Peyer's patch (tissue), 4 donors: ENCODE data around the gene MED19. TPM values are rescaled to one million over a fixed set of nuclear protein-coding genes. Genes with fewer than 3 reads are reported as not detected.

Source experiments
- DNase-seq, 3 donors: peaks; one replicate each; pipeline ENCODE4 v3.0.0-alpha.2; 2017 to 2019
- H3K27ac ChIP-seq, 4 donors: fragments of 200-600 bp; sonication (generic); one replicate each; pipeline ENCODE4 v1.5.1; 2016 to 2019
- H3K27me3 ChIP-seq, 2 donors: fragments of 200-600 bp; sonication (generic); one replicate each; pipeline ENCODE4 v1.5.1; 2019
- H3K36me3 ChIP-seq, 3 donors: fragments of 200-600 bp; sonication (generic); one replicate each; pipeline ENCODE4 v1.5.1; 2016 to 2019
- H3K4me1 ChIP-seq, 4 donors: fragments of 200-600 bp; sonication (generic); one replicate each; pipeline ENCODE4 v1.5.1; 2016 to 2019
- H3K4me3 ChIP-seq, 4 donors: fragments of 200-600 bp; sonication (generic); 1 replicate in 3 of 4; 2 replicates in 1 of 4; pipeline ENCODE4 v1.5.1; 2016 to 2019; ENCODE audit warnings: mild to moderate bottlenecking in 1 of 4
- H3K9me3 ChIP-seq, 4 donors: fragments of 200-600 bp; sonication (generic); one replicate each; pipeline ENCODE4 v1.5.1; 2016 to 2019; ENCODE audit warnings: mild to moderate bottlenecking in 1 of 4
- CTCF ChIP-seq, 6 experiments: fragments of 450-650 bp in 4 of 6; fragments of 200-600 bp in 2 of 6; sonication (generic) in 1 of 6; IDR thresholded peaks; one replicate each; pipeline ENCODE4 v1.5.1; 2017 to 2019; ENCODE audit warnings: antibody characterized with exemption in 6 of 6, mild to moderate bottlenecking in 3 of 6, moderate library complexity in 1 of 6
- POLR2A ChIP-seq, 2 donors: fragments of 450-650 bp; IDR thresholded peaks; one replicate each; pipeline ENCODE4 v1.5.1; 2017; ENCODE audit warnings: antibody characterized with exemption in 2 of 2, mild to moderate bottlenecking in 2 of 2, moderate library complexity in 2 of 2
- total RNA-seq, 4 donors: library from RNA; depleted of rRNA; stranded (reverse); fragments of >200 nt; gene quantifications; one replicate each; pipeline ENCODE4 v1.1.0, GENCODE V29; 2016

MED19 gene
- total RNA-seq, 4 donors from 2014 or later, result 3.0 to 26.4 (median 21.5) TPM

- H3K4me1 ChIP-seq, result peaks cover 0 to 26% (median 10%) of the 10 kb centered on the region in 4 donors
- H3K9me3 ChIP-seq, result no peaks in the 10 kb centered on the region
- H3K4me3 ChIP-seq, result peak overlapping the region; percentile 79 to 97 (median 88)
- TF ChIP-seq CTCF (IDR thresholded peaks at IDR 0.05) (no peak), POLR2A (IDR thresholded peaks at IDR 0.05) (peak in 1 of 2 donors; percentile 23)
- peaks cover 0 to 9% (median 0%) of the 10 kb centered on the region in 3 donors for H3K36me3 ChIP-seq
- DNase-seq, result peak; percentile 92 to 99 (median 98)
- H3K27me3 ChIP-seq, result no peaks in the 10 kb centered on the region
- H3K27ac ChIP-seq, result peak overlapping the region; percentile 96 to 99 (median 98)
Observed at GRCh38 chr11:57667117-57667735, 44.8 kb downstream of the MED19 start.

- Histone ChIP-seq H3K27me3 (no peaks in the 10 kb centered on the region), H3K4me1 (peaks cover 0 to 10% (median 3%) of the 10 kb centered on the region in 4 donors), H3K36me3 (peaks cover 0 to 31% (median 0%) of the 10 kb centered on the region in 3 donors), H3K4me3 (no peak overlapping the region), H3K27ac (no peak overlapping the region), H3K9me3 (no peaks in the 10 kb centered on the region)
- TF ChIP-seq CTCF (IDR thresholded peaks at IDR 0.05) (no peak), POLR2A (IDR thresholded peaks at IDR 0.05) (no peak)
- no peak for DNase-seq
Observed at GRCh38 chr11:57663975-57664374, 48.0 kb downstream of the MED19 start.

GRCh38 chr11:57662893-57663292 lies 49.1 kb downstream of the MED19 start:
- Histone ChIP-seq H3K36me3 (peaks cover 0 to 31% (median 0%) of the 10 kb centered on the region in 3 donors), H3K9me3 (no peaks in the 10 kb centered on the region), H3K4me3 (no peak overlapping the region), H3K27ac (no peak overlapping the region), H3K27me3 (no peaks in the 10 kb centered on the region), H3K4me1 (peaks cover 0 to 16% (median 2%) of the 10 kb centered on the region in 4 donors)
- TF ChIP-seq POLR2A (IDR thresholded peaks at IDR 0.05) (no peak), CTCF (IDR thresholded peaks at IDR 0.05) (peak in 1 of 6 experiments; percentile 9)
- DNase-seq, result no peak

- Histone ChIP-seq H3K27ac (no peak overlapping the region), H3K4me1 (peaks cover 0 to 13% (median 0%) of the 10 kb centered on the region in 4 donors), H3K4me3 (no peak overlapping the region), H3K9me3 (no peaks in the 10 kb centered on the region), H3K36me3 (peaks cover 0 to 31% (median 0%) of the 10 kb centered on the region in 3 donors), H3K27me3 (no peaks in the 10 kb centered on the region)
- DNase-seq, result no peak
- TF ChIP-seq POLR2A (IDR thresholded peaks at IDR 0.05), result no peak
- TF ChIP-seq CTCF (IDR thresholded peaks at IDR 0.05), result no peak
Observed at GRCh38 chr11:57659669-57660068, 52.3 kb downstream of the MED19 start.

- Histone ChIP-seq H3K36me3 (peaks cover 0 to 31% (median 0%) of the 10 kb centered on the region in 3 donors), H3K4me3 (peak overlapping the region; percentile 53 to 82 (median 60)), H3K27ac (peak overlapping the region; percentile 79 to 91 (median 86)), H3K27me3 (no peaks in the 10 kb centered on the region), H3K9me3 (no peaks in the 10 kb centered on the region), H3K4me1 (peaks cover 0 to 13% (median 0%) of the 10 kb centered on the region in 4 donors)
- TF ChIP-seq CTCF (IDR thresholded peaks at IDR 0.05) (no peak), POLR2A (IDR thresholded peaks at IDR 0.05) (no peak)
- DNase-seq, result no peak
Observed at GRCh38 chr11:57658023-57658361, 54.0 kb downstream of the MED19 start.
